Measurements from ENCODE around the gene IL20RA.
"Not testable (repeated sequence)": the region's sequence is repeated elsewhere in the genome, so short reads cannot be mapped to it uniquely, and the experiment has no call there.

The IL20RA gene

DNA sequence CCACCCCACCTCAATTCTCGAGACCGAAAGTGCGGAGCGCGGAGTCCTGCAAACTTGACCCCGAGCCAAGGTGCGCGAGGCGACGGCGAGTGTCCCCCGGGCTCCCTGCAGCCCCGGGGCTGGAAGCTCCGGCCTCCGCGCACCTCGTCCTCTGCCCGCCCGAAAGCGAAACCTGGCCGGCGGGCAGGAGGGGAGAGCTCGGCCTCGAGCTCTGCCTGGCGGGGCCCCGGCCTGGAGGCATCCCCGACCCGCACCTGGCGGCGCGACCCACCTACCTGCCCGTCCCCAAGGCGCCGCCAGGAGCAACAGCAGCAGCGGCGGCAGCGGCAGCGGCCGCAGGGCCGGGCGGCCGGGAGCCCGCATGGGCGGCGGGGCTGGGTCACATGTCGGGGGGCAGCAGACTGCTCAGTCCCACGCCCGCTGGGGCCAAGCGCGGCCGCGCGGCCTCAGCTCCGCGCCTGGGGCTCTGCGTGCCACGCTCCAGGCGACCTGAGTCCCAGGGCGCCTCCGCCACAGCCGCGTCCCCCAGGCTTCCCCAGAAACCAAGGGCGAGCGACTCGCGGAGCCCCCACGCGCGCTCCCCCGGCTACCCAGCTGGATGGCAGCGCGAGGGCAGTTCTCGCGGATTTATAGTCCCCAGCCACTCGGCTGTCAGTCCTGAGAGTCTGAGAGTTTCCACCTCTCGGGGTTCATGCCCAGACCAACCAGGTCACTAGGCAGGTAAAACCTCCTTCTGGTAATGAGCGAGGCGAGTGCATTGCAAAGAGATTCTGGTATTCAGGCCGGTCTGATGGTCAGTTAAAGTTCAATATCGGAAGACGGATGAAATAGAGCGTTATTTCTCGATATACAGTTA is at the start of gene IL20RA:
IL20RA (minus strand) TSS at position 600 of the 856 bp plus-strand sequence; CDS start at position 363, 237 bp downstream.
- no peak for DNase-seq

DNA sequence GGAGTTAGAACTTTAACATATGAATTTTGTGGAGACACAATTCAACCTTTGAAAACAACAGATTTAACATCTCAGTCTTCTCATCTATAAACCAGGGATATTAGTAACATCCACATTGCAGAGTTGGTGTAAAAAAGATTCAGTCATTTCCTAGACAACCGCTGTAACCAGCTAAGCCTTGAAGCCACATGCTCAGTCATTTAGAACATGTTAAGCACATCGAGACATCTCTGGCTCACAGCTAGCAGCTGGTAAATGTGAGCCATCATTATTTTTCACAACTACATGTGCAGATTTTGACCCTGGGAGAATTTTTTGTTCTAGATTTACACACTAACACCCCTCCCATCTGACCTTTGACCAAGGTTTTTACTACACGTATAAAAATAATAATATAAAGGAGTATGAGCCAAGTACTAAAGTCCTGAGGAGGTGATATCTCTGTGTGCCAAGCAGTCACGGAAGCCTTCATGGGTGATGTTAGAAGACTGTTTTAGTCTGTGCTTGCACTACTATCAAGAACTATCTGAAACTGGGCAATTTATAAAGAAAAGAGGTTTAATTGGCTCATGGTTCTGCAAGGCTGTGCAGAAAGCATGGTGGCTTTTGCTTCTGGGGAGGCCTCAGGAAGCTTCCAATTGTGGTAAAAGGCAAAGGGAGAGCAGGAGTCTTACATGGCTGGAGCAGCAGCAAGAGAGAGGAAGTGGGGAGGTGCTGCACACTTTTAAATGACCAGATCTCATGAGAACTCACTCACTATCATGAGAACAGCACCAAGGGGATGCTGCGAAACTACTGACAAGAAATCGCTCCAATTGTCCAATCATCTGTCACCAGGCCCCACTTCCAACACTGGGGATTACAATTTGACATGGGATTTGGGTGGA is 48.7 kb upstream of the IL20RA start:
- no peak for DNase-seq

- no peak for DNase-seq
Observed at GRCh38 chr6:137092018-137092417, 47.3 kb upstream of the IL20RA start.

- DNase-seq: no peak
Observed at GRCh38 chr6:137089305-137089704, 44.5 kb upstream of the IL20RA start.

DNA sequence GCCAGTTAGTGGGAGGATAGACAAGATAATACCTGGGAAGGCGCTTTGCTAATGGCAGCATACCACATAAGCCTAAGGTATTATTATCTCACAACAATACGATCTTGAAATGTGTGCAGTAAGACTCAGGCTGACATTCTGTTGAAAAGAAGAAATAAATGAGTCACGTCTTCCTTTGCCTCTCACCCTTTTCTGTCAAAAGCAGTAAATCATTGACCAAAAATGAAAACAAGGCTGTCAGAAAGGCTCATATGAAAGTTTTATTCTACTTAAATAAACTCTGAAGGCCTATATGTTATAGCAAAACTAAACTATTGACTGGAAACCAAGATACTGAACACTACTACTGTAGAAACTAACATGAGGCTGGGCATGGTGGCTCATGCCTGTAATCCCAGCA is 43.1 kb upstream of the IL20RA start:
- DNase-seq: no peak

- DNase-seq: no peak
Observed at GRCh38 chr6:137086031-137086430, 41.3 kb upstream of the IL20RA start.

DNA sequence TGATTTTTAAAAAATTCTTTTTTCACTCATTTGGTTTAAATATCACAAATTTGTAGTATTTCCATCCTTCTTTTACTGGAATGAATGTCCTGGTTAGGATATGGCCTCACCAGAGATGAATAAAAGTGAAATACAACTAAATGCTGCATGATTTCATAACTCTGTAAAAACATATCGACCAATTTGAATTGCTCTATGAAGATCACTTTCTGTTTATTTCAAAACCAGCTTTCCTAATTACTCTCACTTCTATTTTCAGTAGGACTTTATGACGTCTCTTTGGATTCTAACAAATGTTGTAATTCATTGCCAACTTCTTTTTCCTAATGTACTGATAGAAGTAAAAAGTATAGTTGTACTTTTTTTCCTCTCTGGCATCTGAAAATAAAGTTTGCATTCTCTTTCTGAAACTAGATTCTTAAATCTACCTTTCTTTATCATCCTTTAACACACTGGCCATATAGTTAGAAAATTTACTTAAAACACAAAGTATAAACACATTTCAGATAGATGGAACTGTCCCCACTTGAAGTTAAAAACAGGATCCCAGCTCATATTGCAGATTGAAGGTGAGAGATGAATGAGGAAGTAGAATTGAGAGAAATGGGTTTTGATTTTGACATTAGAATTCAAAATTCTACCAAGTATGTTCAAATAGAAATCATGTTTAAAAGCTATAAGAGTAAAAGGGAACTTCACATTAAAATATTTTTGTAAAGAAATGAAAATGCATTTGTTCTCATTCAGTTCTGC is 40.3 kb upstream of the IL20RA start:
- no peak for DNase-seq

DNA sequence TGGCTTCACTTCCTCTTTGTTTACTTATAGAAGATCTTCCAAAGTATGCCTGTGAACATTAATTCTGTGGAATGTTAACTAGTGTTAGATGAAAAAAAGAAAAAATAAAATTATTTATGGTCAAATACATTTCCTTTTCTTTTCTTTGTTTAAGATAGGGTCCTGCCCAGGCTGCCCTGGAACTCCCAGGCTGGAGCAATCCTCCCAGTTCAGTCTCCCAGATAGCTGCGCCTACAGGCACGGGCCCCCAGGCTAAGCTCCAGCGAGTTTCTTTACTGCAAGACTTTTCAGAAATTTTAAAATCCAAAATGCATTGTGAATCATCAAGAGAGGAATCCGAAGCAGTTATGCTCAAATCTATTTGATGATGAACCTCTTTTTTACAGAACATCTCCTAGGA is 39.3 kb upstream of the IL20RA start:
- no peak for DNase-seq

GRCh38 chr6:137081997-137082396 is 37.2 kb upstream of the IL20RA start:
- no peak for DNase-seq

GRCh38 chr6:137080711-137081110 is 35.9 kb upstream of the IL20RA start:
- no peak for DNase-seq

GRCh38 chr6:137076277-137077068 is 31.7 kb upstream of the IL20RA start:
- peak in 3 of 4 experiments; percentile 3 to 7 (median 3) for DNase-seq

GRCh38 chr6:137075790-137076189 is 31.0 kb upstream of the IL20RA start:
- not testable (repeated sequence) for DNase-seq

DNA sequence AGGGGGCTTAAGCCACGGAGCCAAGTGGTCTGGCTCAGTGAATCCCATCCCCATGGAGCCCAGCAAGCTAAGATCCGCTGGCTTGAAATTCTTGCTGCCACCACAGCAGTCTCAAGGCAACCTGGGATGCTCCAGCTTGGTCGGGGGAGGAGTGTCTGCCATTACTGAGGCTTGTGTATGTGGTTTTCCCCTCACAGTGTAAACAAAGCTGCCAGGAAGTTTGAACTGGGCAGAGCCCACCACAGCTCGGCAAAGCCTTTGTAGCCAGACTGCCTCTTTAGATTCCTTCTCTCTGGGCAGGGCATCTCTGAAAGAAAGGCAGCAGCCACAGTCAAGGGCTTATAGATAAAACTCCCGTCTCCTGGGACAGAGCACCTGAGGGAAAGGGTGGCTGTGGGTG is 25.5 kb upstream of the IL20RA start:
- DNase-seq: no peak

- DNase-seq: no peak
Observed at GRCh38 chr6:137067399-137067798, 22.6 kb upstream of the IL20RA start.

DNA sequence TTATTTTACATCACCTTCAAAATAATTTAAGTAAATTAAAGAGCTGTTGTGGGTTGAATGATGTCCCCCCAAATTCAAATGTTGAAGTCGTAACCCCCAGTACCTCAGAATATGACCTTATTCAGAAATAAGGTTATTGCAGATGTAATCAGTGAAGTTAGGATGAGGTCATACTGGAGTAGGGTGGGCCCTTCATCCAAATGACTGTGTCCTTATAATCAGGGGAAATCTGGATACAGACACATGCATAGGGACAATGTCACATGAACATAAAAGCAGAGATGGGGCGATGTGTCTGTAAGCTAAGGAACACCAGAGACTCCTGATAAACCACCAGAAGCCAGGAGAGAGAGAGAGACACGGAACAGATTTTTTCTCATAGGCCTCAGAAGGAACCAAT is 13.3 kb upstream of the IL20RA start:
- no peak for DNase-seq

DNA sequence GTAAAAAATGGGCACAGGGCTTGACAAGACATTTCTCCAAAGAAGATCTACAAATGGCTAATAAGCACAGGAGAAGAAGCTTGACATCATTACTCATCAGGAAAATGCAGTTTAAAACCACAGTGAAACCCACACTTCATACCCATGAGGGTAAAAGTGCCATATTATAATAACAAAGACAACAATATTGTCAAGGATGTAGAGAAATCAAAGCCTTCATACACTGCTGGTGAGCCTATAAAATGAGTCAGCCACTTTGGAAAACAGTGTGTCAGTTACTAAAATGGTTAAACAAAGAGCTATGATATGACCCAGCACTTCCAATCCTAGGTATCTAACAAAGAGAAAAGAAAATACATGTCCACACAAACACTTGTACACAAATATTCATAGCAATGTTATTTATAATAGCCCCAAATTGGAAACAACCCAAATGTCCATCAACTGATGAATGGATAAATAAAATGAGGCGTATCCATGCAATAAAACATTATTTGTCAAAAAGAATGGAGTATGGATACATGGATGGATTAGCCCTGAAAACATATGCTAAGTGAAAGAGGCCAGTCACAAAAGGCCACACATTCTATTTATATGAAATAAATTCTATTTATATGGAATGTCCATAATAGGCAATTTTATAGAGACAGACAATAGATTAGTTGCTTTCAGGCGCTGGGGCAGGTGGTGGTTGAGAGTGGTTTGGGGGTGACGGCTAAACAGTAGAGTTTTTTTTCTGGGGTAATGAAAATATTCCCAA is 11.5 kb upstream of the IL20RA start:
- no peak for DNase-seq

- no peak for DNase-seq
Observed at GRCh38 chr6:137051790-137052472, 7.2 kb upstream of the IL20RA start.

GRCh38 chr6:137049095-137049494 is 4.3 kb upstream of the IL20RA start:
- DNase-seq: no peak

DNA sequence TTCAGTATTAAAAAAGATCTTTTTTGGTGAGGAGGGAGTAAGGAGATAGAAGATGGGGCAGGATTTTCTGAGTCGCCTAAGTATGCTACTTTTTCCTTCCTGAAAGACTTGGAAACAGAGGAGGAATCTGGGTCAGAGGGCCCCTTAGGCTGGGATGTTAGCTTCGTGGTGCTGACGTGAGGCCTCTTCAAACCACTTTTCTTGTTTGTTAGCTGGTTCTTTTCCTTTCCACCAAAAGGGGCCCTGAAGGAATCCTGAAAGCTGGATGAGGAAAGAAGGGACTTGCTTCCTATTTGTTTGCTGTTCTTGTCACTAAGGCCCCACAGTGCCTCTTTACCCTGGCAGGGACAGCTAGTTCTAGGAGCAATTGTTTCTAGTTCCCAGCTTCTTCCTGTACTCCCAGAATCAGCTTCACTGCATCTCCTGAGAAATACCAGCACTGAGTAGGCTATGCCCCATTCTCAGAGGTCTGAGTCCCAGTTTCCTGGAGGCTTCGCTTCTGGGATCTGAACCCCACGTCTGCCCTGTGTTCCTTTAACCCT is 2.2 kb upstream of the IL20RA start:
- DNase-seq: no peak

DNA sequence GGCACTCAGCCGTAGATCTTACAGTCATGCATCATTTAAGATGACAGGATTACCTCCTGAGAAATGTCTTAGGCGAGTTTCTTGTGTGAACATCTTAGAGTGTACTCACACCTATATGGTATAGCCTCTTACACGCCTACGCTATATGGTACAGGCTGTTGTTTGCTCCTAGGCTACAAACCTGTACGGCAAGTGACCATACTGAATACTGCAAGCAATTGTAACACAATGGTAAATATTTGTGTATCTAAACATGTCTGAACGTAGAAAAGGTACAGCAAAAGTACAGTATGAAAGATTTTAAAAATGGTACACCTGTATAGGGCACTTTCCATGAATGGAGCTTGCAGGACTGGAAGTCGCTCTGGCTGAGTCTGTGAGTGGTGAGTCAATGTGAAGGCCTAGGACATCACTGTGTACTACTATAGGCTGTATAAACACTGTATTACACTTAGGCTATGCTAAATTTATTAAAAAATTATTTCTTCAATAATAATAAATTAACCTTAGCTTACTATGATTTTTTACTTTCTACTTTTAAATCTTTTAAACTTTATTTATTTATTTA is 541 bp upstream of the IL20RA start:
- DNase-seq: no peak

Measured in activated CD4-positive, CD25-positive, alpha-beta regulatory T cell (primary cell).